Left ventricle myocardium inferior (tissue), 1 donor: ENCODE data around the gene RUFY3. TPM values are rescaled to one million over a fixed set of nuclear protein-coding genes. Genes with fewer than 3 reads are reported as not detected.
"Not testable (repeated sequence)": the region's sequence is repeated elsewhere in the genome, so short reads cannot be mapped to it uniquely, and the experiment has no call there.

Source experiments
- DNase-seq: peaks from one replicate; pipeline ENCODE4 v3.0.0-alpha.2; 2020
- H3K27ac ChIP-seq: fragments of 200-600 bp; replicated peaks from 2 replicates; pipeline ENCODE4 v1.8.0; 2021
- H3K27me3 ChIP-seq: fragments of 200-600 bp; 2 replicates; pipeline ENCODE4 v1.8.0; 2021; ENCODE audit warnings: low read depth
- H3K36me3 ChIP-seq: fragments of 200-600 bp; 2 replicates; pipeline ENCODE4 v1.8.0; 2021
- H3K4me1 ChIP-seq: fragments of 200-600 bp; 2 replicates; pipeline ENCODE4 v1.8.0; 2021
- H3K4me3 ChIP-seq: fragments of 200-600 bp; 2 replicates; pipeline ENCODE4 v1.8.0; 2021; ENCODE audit warnings: mild to moderate bottlenecking, moderate library complexity
- H3K9me3 ChIP-seq: fragments of 200-600 bp; replicated peaks from 2 replicates; pipeline ENCODE4 v1.8.0; 2021
- intact Hi-C: fragments of 100-400 bp; cut with micrococcal nuclease; formaldehyde crosslinking; loops from one replicate; pipeline ENCODE4 v1.11.0; 2022
- total RNA-seq: library from RNA; stranded (reverse); fragmentation: NEBNext Ultra II Directional; extraction: Animal tissue kit (Norgen Biotek cat#: 25700); gene quantifications from one replicate; pipeline ENCODE4 v1.2.1, GENCODE V29; 2021
- TF ChIP-seq, protein P1 (sequence below): fragments of 200-600 bp; IDR thresholded peaks from 2 replicates; pipeline ENCODE4 v1.8.0; 2021; ENCODE audit warnings: antibody characterized with exemption, mild to moderate bottlenecking, borderline replicate concordance
- donor health status: DM: no; HTN: yes; CAD: no; lungs with severe emphysema.

The RUFY3 gene
- total RNA-seq, 1 donor from 2014 or later = 20.5 TPM

DNA sequence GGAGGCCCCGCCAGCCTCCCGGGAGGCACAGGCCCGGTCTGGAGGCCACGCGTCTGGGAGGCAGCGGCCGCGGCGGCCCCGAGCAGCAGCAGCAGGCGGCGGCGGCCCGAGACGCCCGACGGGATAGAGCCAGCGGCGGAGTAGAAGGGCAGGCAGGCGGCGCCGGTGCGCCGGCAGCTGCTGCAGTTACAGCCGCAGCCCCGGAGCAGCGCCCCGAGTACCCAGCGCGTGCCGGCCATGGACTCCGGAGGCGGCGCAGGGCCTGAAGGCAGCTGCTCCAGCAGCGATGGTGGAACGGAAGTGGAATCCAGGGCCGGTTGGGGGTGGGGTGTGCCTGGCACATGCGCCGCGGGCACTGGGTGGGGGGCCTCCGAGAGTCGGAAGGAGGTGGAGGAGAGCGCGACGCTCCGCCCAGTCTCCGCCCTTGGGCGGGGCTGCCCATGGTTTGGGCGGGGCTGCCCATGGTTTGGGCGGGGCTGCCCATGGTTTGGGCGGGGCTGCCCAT is 117.9 kb downstream of the RUFY3 start, which contains the start of gene GRSF1:
Gene GRSF1 (minus strand): TSS at position 302 of the 505 bp plus-strand sequence. CDS start 63 bp downstream, at position 239.
- peaks cover 12% of the 10 kb centered on the region for H3K36me3 ChIP-seq
- H3K27ac ChIP-seq = peak within 1 kb of the TSS; percentile 98
- H3K4me3 ChIP-seq = peak within 1 kb of the TSS; percentile 94
- intact Hi-C loops = no loop called here
- no peaks in the 10 kb centered on the region for H3K27me3 ChIP-seq
- peak; percentile 94 for DNase-seq
- peaks cover 43% of the 10 kb centered on the region for H3K4me1 ChIP-seq
- TF ChIP-seq, protein P1, sequence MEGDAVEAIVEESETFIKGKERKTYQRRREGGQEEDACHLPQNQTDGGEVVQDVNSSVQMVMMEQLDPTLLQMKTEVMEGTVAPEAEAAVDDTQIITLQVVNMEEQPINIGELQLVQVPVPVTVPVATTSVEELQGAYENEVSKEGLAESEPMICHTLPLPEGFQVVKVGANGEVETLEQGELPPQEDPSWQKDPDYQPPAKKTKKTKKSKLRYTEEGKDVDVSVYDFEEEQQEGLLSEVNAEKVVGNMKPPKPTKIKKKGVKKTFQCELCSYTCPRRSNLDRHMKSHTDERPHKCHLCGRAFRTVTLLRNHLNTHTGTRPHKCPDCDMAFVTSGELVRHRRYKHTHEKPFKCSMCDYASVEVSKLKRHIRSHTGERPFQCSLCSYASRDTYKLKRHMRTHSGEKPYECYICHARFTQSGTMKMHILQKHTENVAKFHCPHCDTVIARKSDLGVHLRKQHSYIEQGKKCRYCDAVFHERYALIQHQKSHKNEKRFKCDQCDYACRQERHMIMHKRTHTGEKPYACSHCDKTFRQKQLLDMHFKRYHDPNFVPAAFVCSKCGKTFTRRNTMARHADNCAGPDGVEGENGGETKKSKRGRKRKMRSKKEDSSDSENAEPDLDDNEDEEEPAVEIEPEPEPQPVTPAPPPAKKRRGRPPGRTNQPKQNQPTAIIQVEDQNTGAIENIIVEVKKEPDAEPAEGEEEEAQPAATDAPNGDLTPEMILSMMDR = peak; percentile 33
- H3K9me3 ChIP-seq = no peaks in the 10 kb centered on the region

DNA sequence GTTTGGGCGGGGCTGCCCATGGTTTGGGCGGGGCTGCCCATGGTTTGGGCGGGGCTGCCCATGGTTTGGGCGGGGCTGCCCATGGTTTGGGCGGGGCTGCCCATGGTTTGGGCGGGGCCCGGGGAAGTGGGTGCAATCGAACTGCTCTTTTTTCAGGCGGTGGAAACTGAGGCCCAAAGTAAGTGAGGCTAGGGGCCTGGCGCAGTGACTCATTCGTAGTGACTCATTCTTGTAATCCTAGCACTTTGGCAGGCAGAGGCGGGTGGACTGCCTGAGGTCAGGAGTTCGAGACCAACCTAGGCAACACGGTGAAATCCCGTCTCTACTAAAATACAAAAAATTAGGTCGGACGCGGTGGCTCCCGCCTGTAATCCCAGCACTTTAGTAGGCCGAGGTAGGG is 118.4 kb downstream of the RUFY3 start:
- H3K36me3 ChIP-seq, intact Hi-C loops, H3K9me3 ChIP-seq, H3K27me3 ChIP-seq: not testable (repeated sequence)
- peak overlapping the region; percentile 94 for H3K4me3 ChIP-seq
- peak overlapping the region; percentile 98 for H3K27ac ChIP-seq
- peak; percentile 44 for DNase-seq
- peaks cover 43% of the 10 kb centered on the region for H3K4me1 ChIP-seq

DNA sequence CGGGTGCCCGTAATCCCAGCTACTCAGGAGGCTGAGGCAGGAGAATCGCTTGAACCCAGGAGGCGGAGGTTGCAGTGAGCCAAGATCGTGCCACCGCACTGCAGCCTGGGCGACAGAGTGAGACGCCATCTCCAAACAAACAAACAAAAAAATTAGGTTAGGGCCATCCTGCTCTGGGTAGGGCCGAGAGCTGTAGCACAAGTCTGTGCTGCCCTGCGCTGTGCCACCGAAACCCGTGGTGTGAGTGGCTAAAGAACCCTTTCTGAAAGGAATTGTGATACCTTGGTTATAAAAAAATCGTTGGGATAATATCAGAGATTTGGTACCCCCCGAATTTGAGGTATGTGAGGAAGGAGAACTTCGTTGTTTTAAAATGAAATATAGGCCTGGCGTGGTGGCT is 118.9 kb downstream of the RUFY3 start:
- H3K9me3 ChIP-seq, intact Hi-C loops, H3K4me3 ChIP-seq, H3K36me3 ChIP-seq, H3K27me3 ChIP-seq, DNase-seq: not testable (repeated sequence)
- Histone ChIP-seq H3K4me1 (peaks cover 41% of the 10 kb centered on the region), H3K27ac (peak overlapping the region; percentile 98)

DNA sequence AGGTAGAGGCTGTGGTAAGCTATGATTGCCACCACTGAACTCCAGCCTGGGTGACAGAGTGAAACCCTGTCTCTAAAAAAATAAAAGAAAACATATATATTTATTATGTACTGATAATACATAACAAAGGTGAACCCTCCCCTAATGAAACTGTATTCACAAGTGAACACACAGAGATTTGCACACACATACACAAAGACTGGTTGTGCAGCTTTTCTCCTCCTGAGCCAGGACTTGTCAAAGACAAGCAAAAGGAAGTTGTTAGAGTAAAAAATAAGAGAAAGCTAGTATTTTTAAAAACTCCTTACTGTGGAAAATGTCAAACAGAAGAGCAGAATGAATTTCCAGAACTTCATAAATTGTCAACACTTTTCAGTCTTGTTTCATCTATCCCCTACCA is 119.4 kb downstream of the RUFY3 start:
- peaks cover 35% of the 10 kb centered on the region for H3K4me1 ChIP-seq
- no peak overlapping the region for H3K27ac ChIP-seq
- H3K4me3 ChIP-seq = no peak overlapping the region
- H3K36me3 ChIP-seq = no peaks in the 10 kb centered on the region
- TF ChIP-seq, protein P1 = no peak
- H3K27me3 ChIP-seq = no peaks in the 10 kb centered on the region
- H3K9me3 ChIP-seq = no peaks in the 10 kb centered on the region
- intact Hi-C loops = no loop called here
- DNase-seq = no peak

DNA sequence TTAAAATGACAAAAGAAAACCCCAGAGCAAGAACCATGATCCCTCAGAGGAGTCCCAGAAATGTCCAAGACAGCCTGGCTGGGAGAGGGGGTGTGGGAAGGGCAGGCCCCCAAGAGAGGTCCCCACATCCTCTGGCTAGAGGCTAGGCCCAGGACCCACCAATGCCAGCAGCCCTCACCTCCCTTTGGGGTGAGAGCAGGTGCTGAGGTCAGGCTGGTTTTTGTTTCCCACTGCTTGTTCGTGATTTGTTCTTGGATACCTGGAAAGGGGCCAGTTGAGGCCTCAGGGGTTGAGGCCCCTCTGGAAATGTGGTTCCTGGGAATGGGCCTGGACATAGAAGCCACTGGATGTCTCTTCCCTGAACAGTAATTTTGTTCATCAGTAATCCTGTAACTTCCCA is 120.2 kb downstream of the RUFY3 start:
- Histone ChIP-seq H3K9me3 (no peaks in the 10 kb centered on the region), H3K4me3 (no peak overlapping the region), H3K36me3 (no peaks in the 10 kb centered on the region), H3K4me1 (peaks cover 27% of the 10 kb centered on the region), H3K27ac (peak overlapping the region; percentile 12), H3K27me3 (no peaks in the 10 kb centered on the region)
- TF ChIP-seq, protein P1 = no peak
- intact Hi-C loops = no loop called here
- no peak for DNase-seq

DNA sequence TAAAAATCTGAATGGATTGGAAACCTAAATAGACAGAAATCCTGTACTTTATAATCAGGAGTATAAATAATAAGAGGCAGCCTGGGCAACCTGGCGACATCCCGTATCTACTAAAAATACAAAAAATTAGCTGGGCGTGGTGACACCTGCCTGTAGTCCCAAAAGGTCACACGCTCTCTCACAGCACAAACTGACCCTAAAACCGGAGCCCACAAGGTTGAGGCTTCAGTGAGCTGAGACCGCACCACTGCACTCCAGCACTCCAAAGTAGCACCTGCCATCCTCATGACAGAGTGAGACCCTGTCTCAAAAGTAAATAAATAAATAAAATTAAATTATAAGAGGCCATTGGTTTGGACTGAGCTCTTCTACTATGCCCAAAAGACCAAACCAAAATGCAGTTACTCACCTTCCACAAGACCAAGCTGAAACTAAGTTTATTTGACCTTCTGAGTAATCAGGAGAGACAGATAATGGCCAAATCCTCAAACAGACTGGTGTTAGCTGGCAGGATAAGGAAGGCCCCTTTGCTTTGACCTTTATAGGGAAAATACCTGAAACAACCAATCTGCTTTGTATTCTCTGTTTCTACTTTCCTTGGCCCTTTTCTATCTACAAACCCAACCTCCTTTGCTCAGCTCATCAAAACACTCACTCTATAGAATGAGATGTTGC is 121.1 kb downstream of the RUFY3 start:
- Histone ChIP-seq H3K9me3 (no peaks in the 10 kb centered on the region), H3K27me3 (no peaks in the 10 kb centered on the region), H3K27ac (peak overlapping the region; percentile 23), H3K4me3 (no peak overlapping the region), H3K36me3 (no peaks in the 10 kb centered on the region), H3K4me1 (peaks cover 18% of the 10 kb centered on the region)
- intact Hi-C loops = no loop called here
- TF ChIP-seq, protein P1 = no peak
- no peak for DNase-seq
